K562 (cell line): Measurements from ENCODE around the gene CENPU. TPM values are rescaled to one million over a fixed set of nuclear protein-coding genes. Genes with fewer than 3 reads are reported as not detected.

Experiments
- CHD7 ChIP-seq: fragments of 200-600 bp; sonication (generic); IDR thresholded peaks from one replicate; pipeline ENCODE4 v1.6.1; 2012; ENCODE audit warnings: mild to moderate bottlenecking, low read depth, low read length, inconsistent platforms
- GATAD2B ChIP-seq: fragments of 450-650 bp; IDR thresholded peaks from 2 replicates; pipeline ENCODE4 v1.6.1; 2017; ENCODE audit warnings: mild to moderate bottlenecking, borderline replicate concordance
- HEY1 ChIP-seq: fragments of 250-450 bp; sonication (Bioruptor Pico); IDR thresholded peaks from 2 replicates; pipeline ENCODE4 v1.5.0; 2020; ENCODE audit warnings: mild to moderate bottlenecking, moderate library complexity, borderline replicate concordance
- HIVEP1 ChIP-seq: fragments of 250-450 bp; sonication (Bioruptor Pico); IDR thresholded peaks from 2 replicates; pipeline ENCODE4 v1.4.0; 2020; ENCODE audit warnings: mild to moderate bottlenecking
- ID3 ChIP-seq, 2 experiments: fragments of 250-450 bp in 1 of 2; fragments of 450-650 bp in 1 of 2; sonication (Bioruptor Pico) in 1 of 2; IDR thresholded peaks; 2 replicates each; pipeline versions ENCODE4 v1.6.1 to v1.8.0; 2016 to 2021; ENCODE audit warnings: mild to moderate bottlenecking in 2 of 2, moderate library complexity in 2 of 2, missing compliant biosample characterization in 1 of 2, missing genetic modification characterization in 1 of 2
- MEIS2 ChIP-seq: fragments of 450-650 bp; IDR thresholded peaks from 2 replicates; pipeline ENCODE4 v1.6.1; 2014; ENCODE audit warnings: mild to moderate bottlenecking; ENCODE audit not compliant: partially characterized antibody
- NCOA1 ChIP-seq: fragments of 450-650 bp; IDR thresholded peaks from 2 replicates; pipeline ENCODE4 v1.6.1; 2016; ENCODE audit warnings: low read depth
- PTBP1 ChIP-seq: fragments of 200-400 bp; formaldehyde crosslinking; IDR thresholded peaks from 2 replicates; pipeline ENCODE4 v1.6.1; 2017; ENCODE audit warnings: low read depth, low read length
- RBM17 ChIP-seq: fragments of 200-400 bp; formaldehyde crosslinking; IDR thresholded peaks from 2 replicates; pipeline ENCODE4 v1.6.1; 2017; ENCODE audit warnings: low read depth, mild to moderate bottlenecking, low read length, borderline replicate concordance
- SUPT5H ChIP-seq: fragments of 450-650 bp; IDR thresholded peaks from 2 replicates; pipeline ENCODE4 v1.6.1; 2016
- USF1 ChIP-seq: sonication (generic); formaldehyde crosslinking; IDR thresholded peaks from 2 replicates; pipeline ENCODE4 v1.9.0; 2022; ENCODE audit warnings: mild to moderate bottlenecking, missing genetic modification reagents
- ZNF316 ChIP-seq: fragments of 450-650 bp; IDR thresholded peaks from 2 replicates; pipeline ENCODE4 v1.6.1; 2016
- ZNF324 ChIP-seq: fragments of 250-450 bp; sonication (Bioruptor Pico); IDR thresholded peaks from 2 replicates; pipeline ENCODE4 v1.4.0; 2020; ENCODE audit warnings: mild to moderate bottlenecking
- ZNF77 ChIP-seq: fragments of 250-450 bp; sonication (Bioruptor Pico); IDR thresholded peaks from 2 replicates; pipeline ENCODE4 v1.5.0; 2020
- polyA plus RNA-seq, 8 experiments: library from polyadenylated mRNA; depleted of rRNA in 4 of 8; stranded (reverse) in 5 of 8; unstranded in 3 of 8; fragments of >200 nt; fragmentation: Nextera tagmentation in 2 of 8; fragmentation: Illumina TruSeq in 1 of 8; extraction: Ambion mirVana in 2 of 8; extraction: Trizol in 1 of 8; gene quantifications; 2 replicates each; pipeline versions ENCODE4 v1.2.1 to v1.2.3, GENCODE V29; 2011 to 2014; ENCODE audit warnings: inconsistent platforms in 1 of 8, missing spikeins in 1 of 8
- total RNA-seq, 7 experiments: library from RNA; depleted of rRNA in 6 of 7; stranded (reverse); fragments of >200 nt in 6 of 7; fragmentation: Illumina TruSeq in 2 of 7; extraction: Trizol in 2 of 7; gene quantifications; 2 replicates each; pipeline versions ENCODE4 v1.2.1 to v1.2.3, GENCODE V29; 2011 to 2021; ENCODE audit warnings: low replicate concordance in 1 of 7
- TF ChIP-seq, protein P1 (sequence below): fragments of 450-650 bp; formaldehyde crosslinking; IDR thresholded peaks from 2 replicates; pipeline ENCODE4 v1.4.0; 2020; ENCODE audit warnings: mild to moderate bottlenecking, moderate library complexity

Gene CENPU
- total and polyA plus RNA-seq, 9 of the 15 experiments (the other 6 are each of a cell fraction or from before 2014, with no cell fraction given): 39.4 to 98.7 (median 84.3) TPM

GRCh38 chr4:184684491-184685189 lies 49.3 kb downstream of the CENPU start (continued):
- TF ChIP-seq, protein P1, sequence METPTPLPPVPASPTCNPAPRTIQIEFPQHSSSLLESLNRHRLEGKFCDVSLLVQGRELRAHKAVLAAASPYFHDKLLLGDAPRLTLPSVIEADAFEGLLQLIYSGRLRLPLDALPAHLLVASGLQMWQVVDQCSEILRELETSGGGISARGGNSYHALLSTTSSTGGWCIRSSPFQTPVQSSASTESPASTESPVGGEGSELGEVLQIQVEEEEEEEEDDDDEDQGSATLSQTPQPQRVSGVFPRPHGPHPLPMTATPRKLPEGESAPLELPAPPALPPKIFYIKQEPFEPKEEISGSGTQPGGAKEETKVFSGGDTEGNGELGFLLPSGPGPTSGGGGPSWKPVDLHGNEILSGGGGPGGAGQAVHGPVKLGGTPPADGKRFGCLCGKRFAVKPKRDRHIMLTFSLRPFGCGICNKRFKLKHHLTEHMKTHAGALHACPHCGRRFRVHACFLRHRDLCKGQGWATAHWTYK (CRISPR knock-in tag): peak; percentile 83; the same call in 1 of the 2 replicates
- TF ChIP-seq USF1 (CRISPR knock-in tag) (no peak), ZNF77 (CRISPR knock-in tag) (no peak), HIVEP1 (CRISPR knock-in tag) (no peak), ZNF324 (CRISPR knock-in tag) (no peak), HEY1 (peak; percentile 94), SUPT5H (no peak), GATAD2B (peak; percentile 75), MEIS2 (no peak), NCOA1 (peak; percentile 93), PTBP1 (no peak), CHD7 (no peak), ID3 (CRISPR knock-in tag; IDR thresholded peaks at IDR 0.05) (no peak), ID3 (tag; IDR thresholded peaks at IDR 0.05) (peak; percentile 81; the same call in 1 of the 2 replicates), RBM17 (no peak), ZNF316 (no peak)
